Body of pancreas (tissue), 4 donors: Measurements from ENCODE around the gene TSPAN4. TPM values are rescaled to one million over a fixed set of nuclear protein-coding genes. Genes with fewer than 3 reads are reported as not detected.

Experiments used
- ATAC-seq: fragments of 150-250 bp; one replicate; pipeline ENCODE4 v1.9.1; 2016
- DNase-seq, 4 donors: peaks; one replicate each; pipeline ENCODE4 v3.0.0-alpha.2; 2019
- H3K27ac ChIP-seq, 4 donors: fragments of 200-600 bp; sonication (generic); 1 replicate in 3 of 4; 2 replicates in 1 of 4; pipeline versions ENCODE4 v1.5.1 to v1.6.1; 2016 to 2019; ENCODE audit warnings: mild to moderate bottlenecking in 1 of 4, mixed read lengths in 1 of 4, moderate library complexity in 1 of 4
- H3K27me3 ChIP-seq, 2 donors: fragments of 200-600 bp; sonication (generic); one replicate each; pipeline ENCODE4 v1.6.0; 2016; ENCODE audit warnings: mild to moderate bottlenecking in 1 of 2
- H3K36me3 ChIP-seq, 2 donors: fragments of 200-600 bp; sonication (generic); replicated peaks in 1 of 2; 2 replicates each; pipeline ENCODE4 v1.5.1; 2016; ENCODE audit warnings: low read depth in 2 of 2; ENCODE audit not compliant: insufficient read depth in 1 of 2
- H3K4me1 ChIP-seq: fragments of 200-600 bp; sonication (generic); one replicate; pipeline ENCODE4 v1.6.0; 2016
- H3K4me3 ChIP-seq, 2 donors: fragments of 200-600 bp; sonication (generic); 1 replicate in 1 of 2; 2 replicates in 1 of 2; pipeline ENCODE4 v1.5.1; 2016 to 2019
- H3K9me3 ChIP-seq, 3 donors: fragments of 200-600 bp; sonication (generic); 1 replicate in 2 of 3; 2 replicates in 1 of 3; pipeline ENCODE4 v1.5.1; 2016
- POLR2A ChIP-seq, 3 donors: fragments of 450-650 bp; IDR thresholded peaks; one replicate each; pipeline ENCODE4 v1.6.1; 2016; ENCODE audit warnings: antibody characterized with exemption in 3 of 3, mild to moderate bottlenecking in 2 of 3
- WGBS, 2 donors: methylation state at CpG; one replicate each; pipeline ENCODE4 v1.1.5; 2017; 5-methylcytosine and 5-hydroxymethylcytosine counted together
- intact Hi-C: fragments of 100-400 bp; cut with DNase I; formaldehyde crosslinking; loops from one replicate; pipeline ENCODE4 v1.15.1; 2023
- total RNA-seq, 2 donors: library from RNA; depleted of rRNA; stranded (reverse); fragments of >200 nt; gene quantifications; one replicate each; pipeline ENCODE4 v1.1.0, GENCODE V29; 2016
- TF ChIP-seq, protein P1 (sequence below), 7 experiments: fragments of 450-650 bp in 4 of 7; fragments of 200-600 bp in 3 of 7; sonication (generic) in 3 of 7; IDR thresholded peaks; one replicate each; pipeline ENCODE4 v1.5.1; 2016 to 2019; ENCODE audit warnings: antibody characterized with exemption in 7 of 7

The TSPAN4 gene
- total RNA-seq, 2 donors from 2014 or later = 44.9 to 87.7 TPM

GRCh38 chr11:889257-889656 lies 46.6 kb downstream of the TSPAN4 start:
- no peaks in the 10 kb centered on the region for H3K36me3 ChIP-seq
- intact Hi-C loops = no loop called here
- H3K9me3 ChIP-seq = no peaks in the 10 kb centered on the region
- no peaks in the 10 kb centered on the region for H3K4me1 ChIP-seq
- no peak overlapping the region for H3K27ac ChIP-seq
- TF ChIP-seq, protein P1, sequence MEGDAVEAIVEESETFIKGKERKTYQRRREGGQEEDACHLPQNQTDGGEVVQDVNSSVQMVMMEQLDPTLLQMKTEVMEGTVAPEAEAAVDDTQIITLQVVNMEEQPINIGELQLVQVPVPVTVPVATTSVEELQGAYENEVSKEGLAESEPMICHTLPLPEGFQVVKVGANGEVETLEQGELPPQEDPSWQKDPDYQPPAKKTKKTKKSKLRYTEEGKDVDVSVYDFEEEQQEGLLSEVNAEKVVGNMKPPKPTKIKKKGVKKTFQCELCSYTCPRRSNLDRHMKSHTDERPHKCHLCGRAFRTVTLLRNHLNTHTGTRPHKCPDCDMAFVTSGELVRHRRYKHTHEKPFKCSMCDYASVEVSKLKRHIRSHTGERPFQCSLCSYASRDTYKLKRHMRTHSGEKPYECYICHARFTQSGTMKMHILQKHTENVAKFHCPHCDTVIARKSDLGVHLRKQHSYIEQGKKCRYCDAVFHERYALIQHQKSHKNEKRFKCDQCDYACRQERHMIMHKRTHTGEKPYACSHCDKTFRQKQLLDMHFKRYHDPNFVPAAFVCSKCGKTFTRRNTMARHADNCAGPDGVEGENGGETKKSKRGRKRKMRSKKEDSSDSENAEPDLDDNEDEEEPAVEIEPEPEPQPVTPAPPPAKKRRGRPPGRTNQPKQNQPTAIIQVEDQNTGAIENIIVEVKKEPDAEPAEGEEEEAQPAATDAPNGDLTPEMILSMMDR (IDR thresholded peaks at IDR 0.05) = no peak
- no peak for TF ChIP-seq POLR2A (IDR thresholded peaks at IDR 0.05)
- H3K27me3 ChIP-seq = no peaks in the 10 kb centered on the region
- DNase-seq = no peak
- WGBS, 2 donors = 89 to 95% methylated on average over 12 to 13 of the region's 13 CpGs
- H3K4me3 ChIP-seq = no peak overlapping the region
- ATAC-seq = no peak

DNA sequence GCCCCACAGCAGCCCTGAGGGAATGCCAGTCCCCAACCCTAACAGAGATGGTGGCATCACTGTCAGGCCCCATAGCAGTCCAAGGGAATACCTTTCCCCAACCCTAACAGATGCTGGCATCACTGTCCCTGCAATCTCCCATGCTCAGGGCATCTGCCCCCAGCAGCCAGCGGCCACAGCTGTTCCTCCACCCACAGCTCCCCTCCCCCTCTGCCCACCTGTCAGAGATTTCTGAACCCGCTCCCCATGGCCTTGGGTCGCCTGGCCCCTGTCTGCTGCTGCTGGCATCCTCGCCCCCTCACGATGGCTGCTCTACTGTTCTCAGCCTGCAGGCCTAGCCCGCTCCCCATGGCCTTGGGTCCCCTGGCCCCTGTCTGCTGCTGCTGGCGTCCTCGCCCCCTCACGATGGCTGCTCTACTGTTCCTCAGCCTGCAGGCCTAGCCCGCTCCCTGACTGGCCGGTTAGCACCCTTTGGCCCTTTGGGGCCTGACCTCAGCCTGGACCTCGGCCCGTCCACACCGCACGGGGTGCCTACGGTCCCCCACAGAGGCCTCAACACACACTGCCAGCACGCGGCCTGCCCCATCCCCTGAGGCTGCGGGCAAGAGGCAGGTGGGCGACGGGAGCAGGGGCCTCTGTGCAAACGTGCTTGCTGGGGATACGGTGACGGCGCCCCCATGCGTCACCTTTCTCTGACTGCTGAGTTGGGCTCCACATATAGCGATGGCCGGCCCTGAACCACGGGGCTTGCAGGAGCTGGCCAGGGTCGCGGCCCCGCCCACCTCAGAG lies 47.2 kb downstream of the TSPAN4 start:
- H3K36me3 ChIP-seq = no peaks in the 10 kb centered on the region
- intact Hi-C loops = no loop called here
- no peak overlapping the region for H3K4me3 ChIP-seq
- WGBS, 2 donors = 93 to 94% methylated on average over 11 to 31 of the region's 32 CpGs
- no peak for TF ChIP-seq POLR2A (IDR thresholded peaks at IDR 0.05)
- TF ChIP-seq, protein P1 (IDR thresholded peaks at IDR 0.05) = no peak
- ATAC-seq (no peak), DNase-seq (no peak)
- no peaks in the 10 kb centered on the region for H3K9me3 ChIP-seq
- H3K27me3 ChIP-seq = no peaks in the 10 kb centered on the region
- H3K4me1 ChIP-seq = no peaks in the 10 kb centered on the region
- H3K27ac ChIP-seq = no peak overlapping the region

- 83 to 85% methylated on average over 9 to 27 of the region's 27 CpGs for WGBS, 2 donors
- no peaks in the 10 kb centered on the region for H3K4me1 ChIP-seq
- no peak for DNase-seq
- TF ChIP-seq, protein P1 (IDR thresholded peaks at IDR 0.05) = no peak
- no peak for TF ChIP-seq POLR2A (IDR thresholded peaks at IDR 0.05)
- no peaks in the 10 kb centered on the region for H3K9me3 ChIP-seq
- H3K36me3 ChIP-seq = no peaks in the 10 kb centered on the region
- intact Hi-C loops = no loop called here
- no peak overlapping the region for H3K4me3 ChIP-seq
- H3K27ac ChIP-seq = no peak overlapping the region
- no peak for ATAC-seq
- H3K27me3 ChIP-seq = no peaks in the 10 kb centered on the region
Observed at GRCh38 chr11:890794-891540, 48.3 kb downstream of the TSPAN4 start.

GRCh38 chr11:893008-893654 lies 50.5 kb downstream of the TSPAN4 start:
- Histone ChIP-seq H3K4me1 (no peaks in the 10 kb centered on the region), H3K27me3 (no peaks in the 10 kb centered on the region), H3K27ac (no peak overlapping the region), H3K36me3 (no peaks in the 10 kb centered on the region), H3K4me3 (no peak overlapping the region), H3K9me3 (no peaks in the 10 kb centered on the region)
- intact Hi-C loops = no loop called here
- 60 to 93% methylated on average over 1 to 12 of the region's 13 CpGs for WGBS, 2 donors
- TF ChIP-seq, protein P1 (IDR thresholded peaks at IDR 0.05) = no peak
- TF ChIP-seq POLR2A (IDR thresholded peaks at IDR 0.05) = no peak
- DNase-seq (no peak), ATAC-seq (no peak)
